Measurements from ENCODE around the gene TAP2. TPM values are rescaled to one million over a fixed set of nuclear protein-coding genes. Genes with fewer than 3 reads are reported as not detected.

TAP2 gene
- total and polyA plus RNA-seq, 2 of the 13 experiments (the other 11 are each of a cell fraction or from before 2014, with no cell fraction given) = 10.3 to 17.6 TPM

DNA sequence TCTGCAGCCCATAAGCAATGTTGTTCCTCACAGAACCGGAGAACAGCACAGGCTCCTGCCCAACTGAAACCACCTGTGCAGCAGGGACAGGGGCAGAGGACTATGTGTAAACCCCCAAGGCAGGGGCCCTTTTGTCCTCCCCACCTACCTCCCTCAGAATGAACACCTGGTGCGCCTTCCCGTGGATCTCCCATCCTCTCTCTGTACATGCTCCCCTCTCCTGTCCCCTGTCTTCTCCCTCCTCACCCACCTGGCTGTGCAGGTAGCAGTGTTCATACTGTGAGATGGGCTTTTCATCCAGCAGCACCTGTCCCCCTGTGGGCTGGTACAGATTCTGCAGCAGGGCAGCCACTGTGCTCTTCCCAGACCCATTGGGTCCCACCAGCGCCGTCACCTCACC, 8.5 kb downstream of the TAP2 start:
- intact Hi-C loops (cut with micrococcal nuclease; ENCODE audit: unreplicated experiment) (no loop called here), in situ Hi-C loops (cut with HindIII; ENCODE audit: extremely low pct_ligation_motif_present, low pct_unique_long_range_greater_than_20kb) (loop anchor here (5.0 kb wide), 1 partner anchor 37 kb away; no protein-coding TSS in a partner anchor)
- ChIA-PET CTCF (ENCODE audit: low intra/inter-chr PET ratio, low total read pairs) (no interaction called here), POLR2A (no interaction called here)
- Histone ChIP-seq H3K79me2 (ENCODE audit: insufficient read depth, low read length) (no peaks in the 10 kb centered on the region), H3K27me3 (ENCODE audit: control insufficient read depth in 1 of 2, insufficient read depth in 2 of 2, low read length in 2 of 2) (no peaks in the 10 kb centered on the region), H3K36me3 (replicated peaks in 1 of 2; ENCODE audit: control insufficient read depth in 1 of 2, insufficient read depth in 2 of 2, low read length in 2 of 2) (peaks cover 11 to 31% of the 10 kb centered on the region in 2 experiments; a peak in 4 of 5 replicates), H2AFZ (ENCODE audit: low read length) (no peak overlapping the region), H4K20me1 (ENCODE audit: insufficient read depth, low read length) (no peaks in the 10 kb centered on the region), H3K9me3 (ENCODE audit: low read length) (no peaks in the 10 kb centered on the region), H3K27ac (ENCODE audit: extremely low read length, insufficient read depth, low read length) (no peak overlapping the region), H3K9ac (ENCODE audit: insufficient read depth, low read depth, low read length) (no peak overlapping the region), H3K4me3 (replicated peaks in 1 of 3; ENCODE audit: insufficient read depth in 1 of 3, low read depth in 2 of 3, low read length in 3 of 3) (no peak overlapping the region), H3K4me1 (ENCODE audit: insufficient read depth, low read length) (no peaks in the 10 kb centered on the region), H3K4me2 (ENCODE audit: low read depth, low read length) (no peak overlapping the region)
- BruUV-seq (replicated peaks) = no TSS peak
- DNase-seq (ENCODE audit: low spot score) = no peak
- WGBS (ENCODE audit: low lambda C conversion rate) = 96% methylated on average over 5 of the region's 5 CpGs
- no peak; the same call in 1 of the 3 replicates for ATAC-seq
- TF ChIP-seq RBM22 (optimal IDR thresholded peaks at IDR 0.05; ENCODE audit: low read length) (no peak), GTF2F1 (IDR thresholded peaks at IDR 0.05; ENCODE audit: low read length) (no peak), ZNF138 (CRISPR knock-in tag; IDR thresholded peaks at IDR 0.05; ENCODE audit: low read depth) (no peak), ZNF75D (CRISPR knock-in tag; IDR thresholded peaks at IDR 0.05; ENCODE audit: borderline replicate concordance) (no peak), ZNF451 (CRISPR knock-in tag; IDR thresholded peaks at IDR 0.05) (no peak), NFRKB (IDR thresholded peaks at IDR 0.05) (no peak)
- TF ChIP-seq, protein P1, sequence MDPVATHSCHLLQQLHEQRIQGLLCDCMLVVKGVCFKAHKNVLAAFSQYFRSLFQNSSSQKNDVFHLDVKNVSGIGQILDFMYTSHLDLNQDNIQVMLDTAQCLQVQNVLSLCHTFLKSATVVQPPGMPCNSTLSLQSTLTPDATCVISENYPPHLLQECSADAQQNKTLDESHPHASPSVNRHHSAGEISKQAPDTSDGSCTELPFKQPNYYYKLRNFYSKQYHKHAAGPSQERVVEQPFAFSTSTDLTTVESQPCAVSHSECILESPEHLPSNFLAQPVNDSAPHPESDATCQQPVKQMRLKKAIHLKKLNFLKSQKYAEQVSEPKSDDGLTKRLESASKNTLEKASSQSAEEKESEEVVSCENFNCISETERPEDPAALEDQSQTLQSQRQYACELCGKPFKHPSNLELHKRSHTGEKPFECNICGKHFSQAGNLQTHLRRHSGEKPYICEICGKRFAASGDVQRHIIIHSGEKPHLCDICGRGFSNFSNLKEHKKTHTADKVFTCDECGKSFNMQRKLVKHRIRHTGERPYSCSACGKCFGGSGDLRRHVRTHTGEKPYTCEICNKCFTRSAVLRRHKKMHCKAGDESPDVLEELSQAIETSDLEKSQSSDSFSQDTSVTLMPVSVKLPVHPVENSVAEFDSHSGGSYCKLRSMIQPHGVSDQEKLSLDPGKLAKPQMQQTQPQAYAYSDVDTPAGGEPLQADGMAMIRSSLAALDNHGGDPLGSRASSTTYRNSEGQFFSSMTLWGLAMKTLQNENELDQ (CRISPR knock-in tag; IDR thresholded peaks at IDR 0.05; ENCODE audit: borderline replicate concordance) = no peak
- TF ChIP-seq, protein P2, sequence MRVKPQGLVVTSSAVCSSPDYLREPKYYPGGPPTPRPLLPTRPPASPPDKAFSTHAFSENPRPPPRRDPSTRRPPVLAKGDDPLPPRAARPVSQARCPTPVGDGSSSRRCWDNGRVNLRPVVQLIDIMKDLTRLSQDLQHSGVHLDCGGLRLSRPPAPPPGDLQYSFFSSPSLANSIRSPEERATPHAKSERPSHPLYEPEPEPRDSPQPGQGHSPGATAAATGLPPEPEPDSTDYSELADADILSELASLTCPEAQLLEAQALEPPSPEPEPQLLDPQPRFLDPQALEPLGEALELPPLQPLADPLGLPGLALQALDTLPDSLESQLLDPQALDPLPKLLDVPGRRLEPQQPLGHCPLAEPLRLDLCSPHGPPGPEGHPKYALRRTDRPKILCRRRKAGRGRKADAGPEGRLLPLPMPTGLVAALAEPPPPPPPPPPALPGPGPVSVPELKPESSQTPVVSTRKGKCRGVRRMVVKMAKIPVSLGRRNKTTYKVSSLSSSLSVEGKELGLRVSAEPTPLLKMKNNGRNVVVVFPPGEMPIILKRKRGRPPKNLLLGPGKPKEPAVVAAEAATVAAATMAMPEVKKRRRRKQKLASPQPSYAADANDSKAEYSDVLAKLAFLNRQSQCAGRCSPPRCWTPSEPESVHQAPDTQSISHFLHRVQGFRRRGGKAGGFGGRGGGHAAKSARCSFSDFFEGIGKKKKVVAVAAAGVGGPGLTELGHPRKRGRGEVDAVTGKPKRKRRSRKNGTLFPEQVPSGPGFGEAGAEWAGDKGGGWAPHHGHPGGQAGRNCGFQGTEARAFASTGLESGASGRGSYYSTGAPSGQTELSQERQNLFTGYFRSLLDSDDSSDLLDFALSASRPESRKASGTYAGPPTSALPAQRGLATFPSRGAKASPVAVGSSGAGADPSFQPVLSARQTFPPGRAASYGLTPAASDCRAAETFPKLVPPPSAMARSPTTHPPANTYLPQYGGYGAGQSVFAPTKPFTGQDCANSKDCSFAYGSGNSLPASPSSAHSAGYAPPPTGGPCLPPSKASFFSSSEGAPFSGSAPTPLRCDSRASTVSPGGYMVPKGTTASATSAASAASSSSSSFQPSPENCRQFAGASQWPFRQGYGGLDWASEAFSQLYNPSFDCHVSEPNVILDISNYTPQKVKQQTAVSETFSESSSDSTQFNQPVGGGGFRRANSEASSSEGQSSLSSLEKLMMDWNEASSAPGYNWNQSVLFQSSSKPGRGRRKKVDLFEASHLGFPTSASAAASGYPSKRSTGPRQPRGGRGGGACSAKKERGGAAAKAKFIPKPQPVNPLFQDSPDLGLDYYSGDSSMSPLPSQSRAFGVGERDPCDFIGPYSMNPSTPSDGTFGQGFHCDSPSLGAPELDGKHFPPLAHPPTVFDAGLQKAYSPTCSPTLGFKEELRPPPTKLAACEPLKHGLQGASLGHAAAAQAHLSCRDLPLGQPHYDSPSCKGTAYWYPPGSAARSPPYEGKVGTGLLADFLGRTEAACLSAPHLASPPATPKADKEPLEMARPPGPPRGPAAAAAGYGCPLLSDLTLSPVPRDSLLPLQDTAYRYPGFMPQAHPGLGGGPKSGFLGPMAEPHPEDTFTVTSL (CRISPR knock-in tag; IDR thresholded peaks at IDR 0.05; ENCODE audit: borderline replicate concordance) = no peak
- TF ChIP-seq, protein P3, sequence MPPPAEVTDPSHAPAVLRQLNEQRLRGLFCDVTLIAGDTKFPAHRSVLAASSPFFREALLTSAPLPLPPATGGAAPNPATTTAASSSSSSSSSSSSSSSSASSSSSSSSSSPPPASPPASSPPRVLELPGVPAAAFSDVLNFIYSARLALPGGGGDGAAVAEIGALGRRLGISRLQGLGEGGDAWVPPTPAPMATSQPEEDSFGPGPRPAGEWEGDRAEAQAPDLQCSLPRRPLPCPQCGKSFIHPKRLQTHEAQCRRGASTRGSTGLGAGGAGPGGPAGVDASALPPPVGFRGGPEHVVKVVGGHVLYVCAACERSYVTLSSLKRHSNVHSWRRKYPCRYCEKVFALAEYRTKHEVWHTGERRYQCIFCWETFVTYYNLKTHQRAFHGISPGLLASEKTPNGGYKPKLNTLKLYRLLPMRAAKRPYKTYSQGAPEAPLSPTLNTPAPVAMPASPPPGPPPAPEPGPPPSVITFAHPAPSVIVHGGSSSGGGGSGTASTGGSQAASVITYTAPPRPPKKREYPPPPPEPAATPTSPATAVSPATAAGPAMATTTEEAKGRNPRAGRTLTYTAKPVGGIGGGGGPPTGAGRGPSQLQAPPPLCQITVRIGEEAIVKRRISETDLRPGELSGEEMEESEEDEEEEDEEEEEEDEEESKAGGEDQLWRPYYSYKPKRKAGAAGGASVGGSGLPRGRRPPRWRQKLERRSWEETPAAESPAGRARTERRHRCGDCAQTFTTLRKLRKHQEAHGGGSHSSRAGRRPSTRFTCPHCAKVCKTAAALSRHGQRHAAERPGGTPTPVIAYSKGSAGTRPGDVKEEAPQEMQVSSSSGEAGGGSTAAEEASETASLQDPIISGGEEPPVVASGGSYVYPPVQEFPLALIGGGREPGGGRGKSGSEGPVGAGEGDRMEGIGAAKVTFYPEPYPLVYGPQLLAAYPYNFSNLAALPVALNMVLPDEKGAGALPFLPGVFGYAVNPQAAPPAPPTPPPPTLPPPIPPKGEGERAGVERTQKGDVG (CRISPR knock-in tag; IDR thresholded peaks at IDR 0.05; ENCODE audit: borderline replicate concordance) = no peak
- FAIRE-seq = no peak
